Ovary (tissue), 9 donors: ENCODE results near the gene HINT2. TPM values are rescaled to one million over a fixed set of nuclear protein-coding genes. Genes with fewer than 3 reads are reported as not detected.

Experiments
- DNase-seq, 5 donors: peaks; one replicate each; pipeline ENCODE4 v3.0.0-alpha.2; 2019 to 2020
- H3K27ac ChIP-seq, 2 donors: fragments of 200-600 bp; one replicate each; pipeline versions ENCODE4 v1.5.1 to v1.8.0; 2019 to 2022
- H3K27me3 ChIP-seq: fragments of 200-600 bp; one replicate; pipeline ENCODE4 v1.8.0; 2022
- H3K36me3 ChIP-seq: fragments of 200-600 bp; sonication (generic); one replicate; pipeline ENCODE4 v1.5.1; 2019
- H3K4me1 ChIP-seq: one replicate; pipeline ENCODE4 v1.8.1; 2013; ENCODE audit warnings: mild to moderate bottlenecking, moderate library complexity; ENCODE audit not compliant: insufficient read depth
- H3K4me3 ChIP-seq: fragments of 200-600 bp; sonication (generic); one replicate; pipeline ENCODE4 v1.5.1; 2017
- H3K9me3 ChIP-seq, 2 donors: fragments of 200-600 bp in 1 of 2; sonication (generic) in 1 of 2; one replicate each; pipeline versions ENCODE4 v1.5.1 to v1.8.1; 2013 to 2019; ENCODE audit warnings: mild to moderate bottlenecking in 1 of 2, moderate library complexity in 1 of 2
- CTCF ChIP-seq, 3 donors: fragments of 450-650 bp in 2 of 3; fragments of 200-600 bp in 1 of 3; IDR thresholded peaks; one replicate each; pipeline versions ENCODE4 v1.5.1 to v1.8.0; 2016 to 2022; ENCODE audit warnings: antibody characterized with exemption in 3 of 3, mild to moderate bottlenecking in 1 of 3
- EP300 ChIP-seq: sonication (generic); formaldehyde crosslinking; IDR thresholded peaks from one replicate; pipeline ENCODE4 v1.6.1; 2017; ENCODE audit warnings: antibody characterized with exemption
- POLR2A ChIP-seq: fragments of 450-650 bp; IDR thresholded peaks from one replicate; pipeline ENCODE4 v1.6.1; 2017; ENCODE audit warnings: antibody characterized with exemption, mild to moderate bottlenecking, moderate library complexity
- WGBS, 3 donors: extraction: QIAGEN DNeasy Blood & Tissue Kit in 1 of 3; methylation state at CpG; one replicate each; pipeline versions ENCODE4 v1.1.5 to v1.1.7; 2013 to 2017; 5-methylcytosine and 5-hydroxymethylcytosine counted together
- intact Hi-C, 4 donors: fragments of 100-400 bp; cut with DNase I; formaldehyde crosslinking; loops; one replicate each; pipeline versions ENCODE4 v1.11.0 to v1.15.1; 2022 to 2023
- polyA plus RNA-seq, 2 donors: library from polyadenylated mRNA; stranded (reverse); fragments of 200-250 nt in 1 of 2; fragments of 350-450 nt in 1 of 2; fragmentation: Illumina TruSeq in 1 of 2; extraction: RNeasy Lipid Tissue Mini Kit (QIAGEN cat#74804) in 1 of 2; gene quantifications; one replicate each; pipeline ENCODE4 v1.2.3, GENCODE V29; 2013 to 2014
- total RNA-seq, 7 donors: library from RNA; depleted of rRNA in 2 of 7; stranded (reverse); fragments of >200 nt in 2 of 7; fragmentation: NEBNext Ultra II Directional in 3 of 7; extraction: Animal tissue kit (Norgen Biotek cat#: 25700) in 3 of 7; gene quantifications; one replicate each; pipeline versions ENCODE4 v1.1.0 to v1.2.4, GENCODE V29; 2016 to 2023
- donor health status: DM: no; HTN: no; CAD: no; lungs with moderate emphysema.
- donor health status: DM: no; HTN: no; CAD: no.
- donor health status: Bipolar disorder and iron deficiency.
- donor health status: DM: yes; HTN: yes; CAD: no.
- donor health status: DM: no; HTN: no; CAD: no.
- donor health status: DM: yes; HTN: yes; CAD: no.

Gene HINT2
- total and polyA plus RNA-seq, 9 donors = 14.9 to 38.0 (median 26.1) TPM

- no peak for DNase-seq
- H3K27me3 ChIP-seq = no peaks in the 10 kb centered on the region
- H3K27ac ChIP-seq = no peak overlapping the region
- intact Hi-C loops = no loop called here
- 85 to 89% (median 87%) methylated on average over 3 of the region's 3 CpGs for WGBS, 3 donors
- TF ChIP-seq CTCF (IDR thresholded peaks at IDR 0.05) = no peak
- no peak for TF ChIP-seq POLR2A
- no peak for TF ChIP-seq EP300
- H3K4me1 ChIP-seq = no peaks in the 10 kb centered on the region
- no peaks in the 10 kb centered on the region for H3K9me3 ChIP-seq
- H3K36me3 ChIP-seq = no peaks in the 10 kb centered on the region
- H3K4me3 ChIP-seq = no peak overlapping the region
These were observed 36.3 kb downstream of the HINT2 start for GRCh38 chr9:35778496-35778895.

DNA sequence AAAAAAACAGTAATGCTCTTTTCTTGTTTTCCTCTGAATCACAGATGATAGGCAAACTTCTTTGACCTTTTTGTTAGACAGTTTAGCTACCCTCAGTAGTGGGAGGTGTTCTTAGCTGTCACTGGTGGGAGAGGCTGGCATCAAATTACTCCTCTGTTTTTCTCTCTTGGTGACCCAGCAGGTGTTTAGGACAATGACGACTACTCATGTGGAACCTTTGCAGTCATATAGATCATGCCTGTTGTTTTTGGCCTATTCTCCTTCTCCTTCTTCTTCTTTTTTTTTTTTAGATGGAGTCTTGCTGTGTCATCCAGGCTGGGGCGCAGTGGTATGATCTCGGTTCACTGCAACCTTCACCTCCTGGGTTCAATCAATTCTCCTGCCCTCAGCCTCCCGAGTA, 38.8 kb downstream of the HINT2 start:
- no peaks in the 10 kb centered on the region for H3K9me3 ChIP-seq
- H3K27me3 ChIP-seq = no peaks in the 10 kb centered on the region
- intact Hi-C loops = no loop called here
- no peak for TF ChIP-seq CTCF (IDR thresholded peaks at IDR 0.05)
- TF ChIP-seq POLR2A = no peak
- TF ChIP-seq EP300 = no peak
- no peak for DNase-seq
- H3K4me1 ChIP-seq = no peaks in the 10 kb centered on the region
- 81 to 88% (median 86%) methylated on average over 4 of the region's 4 CpGs for WGBS, 3 donors
- H3K27ac ChIP-seq = no peak overlapping the region
- H3K36me3 ChIP-seq = no peaks in the 10 kb centered on the region
- no peak overlapping the region for H3K4me3 ChIP-seq

DNA sequence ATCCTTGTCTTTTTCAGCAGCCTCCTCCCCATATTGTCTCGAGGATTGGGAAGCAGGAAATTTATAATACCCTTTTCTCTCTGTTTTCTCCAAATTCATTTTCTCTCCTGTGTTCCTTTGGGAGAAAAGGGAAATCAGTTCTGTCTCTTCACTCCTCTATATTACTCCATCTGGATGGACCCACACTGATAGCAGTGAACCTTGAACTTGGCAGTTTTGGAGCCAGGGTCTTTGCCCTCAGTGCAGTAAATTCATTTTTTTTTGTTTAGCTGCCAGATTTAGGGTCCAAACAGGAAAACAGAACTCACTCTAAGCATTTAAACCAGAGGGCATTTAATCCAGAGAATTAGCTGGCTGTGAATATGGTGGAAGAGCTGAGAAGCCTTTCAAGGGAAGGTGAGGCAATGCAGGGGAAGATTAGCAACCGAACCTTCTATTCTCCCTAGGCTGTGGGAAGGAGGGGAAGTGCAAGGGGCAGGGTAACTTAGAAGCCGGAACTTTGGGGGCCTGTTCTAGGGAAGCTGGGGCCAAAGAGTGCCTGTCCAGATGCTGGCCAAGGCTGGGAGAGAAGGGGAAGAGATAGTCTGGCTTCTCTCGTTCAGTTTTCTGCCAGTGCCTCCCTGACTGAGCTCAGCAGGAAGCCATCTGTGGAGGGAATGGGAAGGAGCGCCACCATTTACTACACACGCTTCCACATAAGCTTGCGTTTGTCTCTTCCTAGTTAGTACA, 39.8 kb downstream of the HINT2 start:
- no peak overlapping the region for H3K4me3 ChIP-seq
- H3K36me3 ChIP-seq = no peaks in the 10 kb centered on the region
- no peaks in the 10 kb centered on the region for H3K27me3 ChIP-seq
- intact Hi-C loops = no loop called here
- DNase-seq = no peak
- WGBS, 3 donors = 57 to 67% (median 60%) methylated on average over 7 of the region's 7 CpGs
- no peak for TF ChIP-seq EP300
- no peak for TF ChIP-seq CTCF (IDR thresholded peaks at IDR 0.05)
- no peak for TF ChIP-seq POLR2A
- H3K4me1 ChIP-seq = peaks cover 1% of the 10 kb centered on the region
- no peaks in the 10 kb centered on the region for H3K9me3 ChIP-seq
- no peak overlapping the region for H3K27ac ChIP-seq

GRCh38 chr9:35771943-35772342, 42.9 kb downstream of the HINT2 start:
- no peak overlapping the region for H3K27ac ChIP-seq
- TF ChIP-seq POLR2A (no peak), CTCF (IDR thresholded peaks at IDR 0.05) (no peak), EP300 (no peak)
- H3K4me3 ChIP-seq = no peak overlapping the region
- 86 to 90% (median 88%) methylated on average over 3 of the region's 3 CpGs for WGBS, 3 donors
- H3K4me1 ChIP-seq = peaks cover 1% of the 10 kb centered on the region
- no peaks in the 10 kb centered on the region for H3K27me3 ChIP-seq
- H3K9me3 ChIP-seq = no peaks in the 10 kb centered on the region
- intact Hi-C loops = no loop called here
- no peak for DNase-seq
- no peaks in the 10 kb centered on the region for H3K36me3 ChIP-seq
